HG02763 (cell line): ENCODE measurements around the gene MACROD2.
"Not testable (repeated sequence)": the region's sequence is repeated elsewhere in the genome, so short reads cannot be mapped to it uniquely, and the experiment has no call there.

ENCODE experiments used
- ATAC-seq: cut with Tn5 transposase; IDR thresholded peaks from one replicate; pipeline ENCODE4 v1.9.1; 2021; ENCODE audit warnings: mild to moderate bottlenecking, moderate library complexity; ENCODE audit not compliant: unreplicated experiment

MACROD2 gene

GRCh38 chr20:15119852-15120487 is 1124.7 kb downstream of the MACROD2 start:
- no peak for ATAC-seq

- no peak for ATAC-seq
Measured at GRCh38 chr20:15122613-15123012, 1127.3 kb downstream of the MACROD2 start.

- no peak for ATAC-seq
Measured at GRCh38 chr20:15131176-15131575, 1135.9 kb downstream of the MACROD2 start.

- ATAC-seq, result no peak
Measured at GRCh38 chr20:15138548-15139126, 1143.3 kb downstream of the MACROD2 start.

- no peak for ATAC-seq
Measured at GRCh38 chr20:15139522-15139921, 1144.2 kb downstream of the MACROD2 start.

GRCh38 chr20:15140286-15140685 is 1145.0 kb downstream of the MACROD2 start:
- ATAC-seq, result no peak

- not testable (repeated sequence) for ATAC-seq
Measured at GRCh38 chr20:15140940-15141339, 1145.6 kb downstream of the MACROD2 start.

- no peak for ATAC-seq
Measured at GRCh38 chr20:15141861-15142260, 1146.5 kb downstream of the MACROD2 start.

- ATAC-seq, result no peak
Measured at GRCh38 chr20:15143478-15143877, 1148.2 kb downstream of the MACROD2 start.

GRCh38 chr20:15144916-15145315 is 1149.6 kb downstream of the MACROD2 start:
- ATAC-seq, result no peak

- no peak for ATAC-seq
Measured at GRCh38 chr20:15146948-15147347, 1151.6 kb downstream of the MACROD2 start.

- no peak for ATAC-seq
Measured at GRCh38 chr20:15154070-15154469, 1158.8 kb downstream of the MACROD2 start.

- ATAC-seq, result no peak
Measured at GRCh38 chr20:15155848-15156401, 1160.6 kb downstream of the MACROD2 start.

GRCh38 chr20:15158533-15158932 is 1163.2 kb downstream of the MACROD2 start:
- no peak for ATAC-seq

- ATAC-seq, result peak; percentile 66
Measured at GRCh38 chr20:15162079-15162647, 1166.8 kb downstream of the MACROD2 start.

GRCh38 chr20:15163632-15164031 is 1168.3 kb downstream of the MACROD2 start:
- no peak for ATAC-seq

- no peak for ATAC-seq
Measured at GRCh38 chr20:15164726-15165125, 1169.4 kb downstream of the MACROD2 start.

GRCh38 chr20:15166744-15167143 is 1171.4 kb downstream of the MACROD2 start:
- no peak for ATAC-seq

GRCh38 chr20:15171016-15171415 is 1175.7 kb downstream of the MACROD2 start:
- ATAC-seq, result no peak

GRCh38 chr20:15176929-15177328 is 1181.6 kb downstream of the MACROD2 start:
- no peak for ATAC-seq

GRCh38 chr20:15178581-15178980 is 1183.3 kb downstream of the MACROD2 start:
- ATAC-seq, result no peak

- ATAC-seq, result no peak
Measured at GRCh38 chr20:15179381-15179780, 1184.1 kb downstream of the MACROD2 start.
